Gastroesophageal sphincter (tissue), 3 donors: ENCODE data around the gene DYNLT2B.

Source experiments
- EP300 ChIP-seq: sonication (generic); formaldehyde crosslinking; IDR thresholded peaks from one replicate; pipeline ENCODE4 v1.6.1; 2017; ENCODE audit warnings: antibody characterized with exemption, mild to moderate bottlenecking
- POLR2A ChIP-seq, 2 donors: fragments of 450-650 bp; IDR thresholded peaks; one replicate each; pipeline ENCODE4 v1.6.1; 2017; ENCODE audit warnings: antibody characterized with exemption in 2 of 2, mild to moderate bottlenecking in 2 of 2, moderate library complexity in 1 of 2
- TF ChIP-seq, protein P1 (sequence below), 4 experiments: fragments of 200-600 bp in 2 of 4; fragments of 450-650 bp in 2 of 4; sonication (generic) in 1 of 4; IDR thresholded peaks; one replicate each; pipeline ENCODE4 v1.5.1; 2017 to 2019; ENCODE audit warnings: antibody characterized with exemption in 4 of 4, mild to moderate bottlenecking in 2 of 4, moderate library complexity in 2 of 4

DNA sequence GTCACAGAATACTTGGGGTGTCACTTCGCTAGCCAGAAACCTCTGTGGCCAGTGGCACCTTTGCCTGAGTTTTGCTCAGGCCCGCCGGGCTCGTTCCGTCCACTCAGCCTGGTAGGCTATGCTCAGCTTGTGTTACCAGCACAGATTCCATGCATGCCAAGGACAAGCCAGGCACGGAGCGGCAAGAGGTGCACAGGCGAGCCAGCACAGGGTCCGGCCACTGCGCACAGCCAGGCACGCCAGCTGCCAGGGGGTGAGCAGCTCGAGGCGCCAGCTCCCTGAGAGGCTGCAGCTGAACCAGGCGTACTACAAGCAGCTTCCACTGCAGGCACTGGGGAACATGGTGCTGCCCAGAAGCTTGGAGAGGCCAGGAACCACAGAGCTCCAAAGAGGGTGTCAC, 45.2 kb downstream of the DYNLT2B start:
- TF ChIP-seq, protein P1, sequence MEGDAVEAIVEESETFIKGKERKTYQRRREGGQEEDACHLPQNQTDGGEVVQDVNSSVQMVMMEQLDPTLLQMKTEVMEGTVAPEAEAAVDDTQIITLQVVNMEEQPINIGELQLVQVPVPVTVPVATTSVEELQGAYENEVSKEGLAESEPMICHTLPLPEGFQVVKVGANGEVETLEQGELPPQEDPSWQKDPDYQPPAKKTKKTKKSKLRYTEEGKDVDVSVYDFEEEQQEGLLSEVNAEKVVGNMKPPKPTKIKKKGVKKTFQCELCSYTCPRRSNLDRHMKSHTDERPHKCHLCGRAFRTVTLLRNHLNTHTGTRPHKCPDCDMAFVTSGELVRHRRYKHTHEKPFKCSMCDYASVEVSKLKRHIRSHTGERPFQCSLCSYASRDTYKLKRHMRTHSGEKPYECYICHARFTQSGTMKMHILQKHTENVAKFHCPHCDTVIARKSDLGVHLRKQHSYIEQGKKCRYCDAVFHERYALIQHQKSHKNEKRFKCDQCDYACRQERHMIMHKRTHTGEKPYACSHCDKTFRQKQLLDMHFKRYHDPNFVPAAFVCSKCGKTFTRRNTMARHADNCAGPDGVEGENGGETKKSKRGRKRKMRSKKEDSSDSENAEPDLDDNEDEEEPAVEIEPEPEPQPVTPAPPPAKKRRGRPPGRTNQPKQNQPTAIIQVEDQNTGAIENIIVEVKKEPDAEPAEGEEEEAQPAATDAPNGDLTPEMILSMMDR (IDR thresholded peaks at IDR 0.05), result no peak
- no peak for TF ChIP-seq POLR2A (IDR thresholded peaks at IDR 0.05)
- no peak for TF ChIP-seq EP300
